Measurements from ENCODE around the gene SMURF1.

The SMURF1 gene

DNA sequence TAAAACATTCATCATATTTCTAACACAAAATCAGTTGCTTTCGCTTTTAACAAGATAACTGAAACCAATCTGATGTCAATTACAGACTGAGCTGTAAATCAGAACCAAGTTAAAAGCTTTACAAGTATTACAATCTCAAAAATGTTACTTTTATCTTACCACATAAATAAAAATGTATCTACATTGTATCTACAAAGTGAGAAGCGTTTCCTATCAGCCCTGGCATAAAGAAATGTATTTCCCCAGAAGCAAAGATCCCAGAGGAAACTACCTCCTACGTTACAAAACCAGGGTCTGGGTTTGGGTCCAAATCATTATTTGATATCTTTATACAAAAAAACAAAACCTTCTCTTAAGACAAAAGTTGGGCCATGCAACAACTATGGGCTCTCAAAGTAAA is 2.6 kb downstream of the SMURF1 start:
- DNase-seq = no peak

DNA sequence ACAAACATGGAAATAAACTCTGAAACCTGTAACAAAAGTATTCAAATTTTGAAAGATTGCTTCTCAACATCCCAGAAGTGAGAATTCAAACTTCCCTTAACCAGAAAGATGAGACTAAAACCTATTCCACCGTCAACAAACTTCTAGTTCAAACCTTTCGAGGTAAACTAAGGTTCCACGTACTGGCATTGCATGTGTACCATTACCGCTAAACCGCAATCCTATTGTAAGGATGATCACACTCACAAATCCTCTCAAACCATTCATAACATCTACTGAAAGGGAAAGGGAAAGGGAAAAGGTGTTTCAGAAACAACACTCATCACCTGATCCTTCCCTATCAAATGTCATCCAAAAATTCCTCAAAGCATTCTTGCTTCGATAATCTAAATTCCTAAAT is 3.1 kb downstream of the SMURF1 start:
- DNase-seq = no peak

DNA sequence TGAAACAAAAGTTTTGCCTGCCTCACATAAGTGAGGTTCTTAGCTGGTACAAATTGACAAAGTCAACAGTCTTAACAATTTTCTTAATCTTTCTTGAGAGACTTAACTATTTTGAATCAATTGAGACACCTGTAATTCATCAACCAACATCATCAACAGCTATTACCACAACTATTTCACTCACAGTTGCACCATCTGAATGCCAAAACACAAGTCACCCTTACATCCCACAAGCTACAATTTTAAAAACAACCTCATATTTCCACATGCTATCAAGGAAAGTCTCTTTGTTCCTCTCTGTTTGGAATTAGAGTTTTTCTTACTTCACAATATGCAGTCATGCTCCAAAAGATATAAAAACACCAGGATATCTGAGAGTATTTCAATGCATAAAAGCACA is 4.9 kb downstream of the SMURF1 start:
- DNase-seq = no peak

DNA sequence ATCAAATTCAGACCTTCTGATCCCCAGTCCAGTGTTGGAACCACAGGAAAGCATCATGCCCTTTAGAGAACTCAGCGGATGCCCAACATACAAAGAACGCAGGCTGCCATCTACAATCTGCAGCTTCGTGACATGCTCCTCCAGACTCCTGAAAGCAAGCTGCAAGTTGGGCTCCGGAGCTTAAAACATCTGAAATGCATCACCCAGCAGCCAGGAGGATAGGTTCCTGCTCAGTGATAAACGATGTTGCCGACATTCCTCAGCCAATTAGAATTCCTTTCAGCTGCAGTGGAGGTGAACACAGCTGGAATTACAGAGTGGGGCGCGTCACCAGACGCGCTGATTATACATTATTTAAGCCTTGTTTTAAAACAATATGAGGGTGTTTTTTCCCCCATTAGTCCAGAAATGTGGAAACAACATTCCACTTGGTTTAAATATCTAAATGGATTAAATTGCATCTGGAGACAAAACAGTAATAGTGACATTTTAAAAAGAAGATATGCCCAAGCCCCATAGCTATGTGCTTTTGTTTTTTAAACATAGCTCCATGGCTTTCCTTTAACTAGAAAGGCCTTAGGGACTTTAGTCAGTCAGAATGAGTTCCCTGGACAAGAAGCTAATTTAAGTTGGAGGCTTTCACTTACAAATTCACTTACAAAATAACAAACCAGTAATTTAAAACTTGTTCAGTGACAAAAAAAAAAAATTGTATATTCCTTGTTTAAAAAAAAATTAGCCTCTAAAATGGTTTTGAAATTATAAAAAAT is 6.3 kb downstream of the SMURF1 start:
- DNase-seq = no peak

GRCh38 chr7:99135938-99136337 is 8.0 kb downstream of the SMURF1 start:
- DNase-seq = no peak

GRCh38 chr7:99133766-99134564 is 9.9 kb downstream of the SMURF1 start:
- DNase-seq = no peak

- DNase-seq = no peak
Measured at GRCh38 chr7:99132595-99133321, 11.2 kb downstream of the SMURF1 start.

GRCh38 chr7:99131290-99131689 is 12.6 kb downstream of the SMURF1 start:
- no peak for DNase-seq

DNA sequence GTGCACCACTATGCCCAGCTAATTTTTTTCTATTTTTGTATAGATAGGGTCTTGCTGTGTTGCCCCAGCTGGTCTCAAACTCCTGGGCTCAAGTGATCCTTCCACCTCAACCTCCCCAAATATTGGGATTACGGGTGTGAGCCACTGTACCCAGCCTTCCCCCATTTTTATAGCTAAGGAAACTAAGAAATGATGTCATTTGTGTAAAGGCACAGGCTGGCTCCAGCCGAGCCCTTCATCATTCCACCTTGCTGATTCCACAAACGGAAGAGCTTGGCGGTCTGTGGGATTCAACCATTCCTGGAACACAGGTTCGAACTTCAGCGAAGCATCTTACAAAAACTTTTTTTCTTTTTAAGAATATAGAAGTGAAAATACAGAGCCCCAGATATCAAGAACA is 14.4 kb downstream of the SMURF1 start:
- DNase-seq = no peak

DNA sequence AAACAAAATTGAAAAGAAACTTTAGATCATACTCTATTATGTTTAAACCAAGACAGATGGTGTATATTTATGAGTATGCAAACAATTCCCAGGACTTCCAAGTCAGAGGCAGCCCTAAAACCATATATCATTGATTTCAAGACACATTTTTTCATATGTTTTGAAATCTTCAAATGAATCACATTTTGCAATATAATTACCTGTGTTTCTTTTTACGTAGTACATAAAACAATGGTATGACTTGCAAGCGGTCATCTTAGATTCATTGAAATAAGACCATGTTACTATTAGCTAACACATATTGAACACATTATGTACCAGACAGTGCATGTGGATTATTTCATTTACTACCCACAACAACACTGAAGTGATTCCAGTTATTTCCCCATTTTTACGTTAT is 14.9 kb downstream of the SMURF1 start:
- no peak for DNase-seq

GRCh38 chr7:99128076-99128950 is 15.6 kb downstream of the SMURF1 start:
- no peak for DNase-seq

- no peak for DNase-seq
Measured at GRCh38 chr7:99127636-99128035, 16.3 kb downstream of the SMURF1 start.

GRCh38 chr7:99126921-99127553 is 16.9 kb downstream of the SMURF1 start:
- no peak for DNase-seq

DNA sequence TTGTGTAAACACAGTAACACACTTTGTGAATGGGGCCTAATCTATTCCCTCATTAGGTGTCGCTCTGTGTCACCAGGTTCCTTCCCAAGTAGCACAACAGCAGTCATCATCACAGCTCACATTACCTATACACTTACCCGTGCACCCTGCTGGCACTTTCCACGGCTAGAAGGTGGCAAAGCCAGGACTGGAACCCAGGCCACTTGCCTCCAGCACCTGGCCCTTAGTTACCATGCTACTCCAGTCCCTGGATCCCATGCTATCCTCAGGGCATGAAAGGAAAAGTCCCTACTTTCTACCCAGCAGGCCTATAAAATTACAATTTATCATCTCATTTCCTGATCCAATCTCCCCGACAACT is 18.4 kb downstream of the SMURF1 start:
- DNase-seq = no peak

GRCh38 chr7:99124751-99125504 is 19.0 kb downstream of the SMURF1 start:
- DNase-seq = no peak

DNA sequence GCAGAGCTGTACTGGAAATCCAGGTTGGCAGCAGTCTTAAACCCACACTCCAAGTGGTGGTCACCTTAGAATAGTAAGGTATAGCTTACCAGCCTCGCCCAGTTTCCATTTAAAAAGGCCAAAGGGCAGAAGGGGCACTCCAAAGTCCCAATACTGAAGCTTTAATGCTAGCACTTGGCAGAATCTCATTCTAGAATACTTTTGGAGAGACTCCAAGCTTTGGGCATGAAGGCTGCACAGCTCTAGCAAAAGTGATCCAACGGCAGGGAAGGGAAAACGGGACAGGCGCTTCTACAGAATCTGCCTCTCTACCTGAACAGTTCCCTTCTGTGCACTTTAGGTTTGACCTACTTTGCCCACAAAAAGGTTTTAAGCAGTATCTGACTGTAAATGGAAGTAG is 19.7 kb downstream of the SMURF1 start:
- DNase-seq = no peak

DNA sequence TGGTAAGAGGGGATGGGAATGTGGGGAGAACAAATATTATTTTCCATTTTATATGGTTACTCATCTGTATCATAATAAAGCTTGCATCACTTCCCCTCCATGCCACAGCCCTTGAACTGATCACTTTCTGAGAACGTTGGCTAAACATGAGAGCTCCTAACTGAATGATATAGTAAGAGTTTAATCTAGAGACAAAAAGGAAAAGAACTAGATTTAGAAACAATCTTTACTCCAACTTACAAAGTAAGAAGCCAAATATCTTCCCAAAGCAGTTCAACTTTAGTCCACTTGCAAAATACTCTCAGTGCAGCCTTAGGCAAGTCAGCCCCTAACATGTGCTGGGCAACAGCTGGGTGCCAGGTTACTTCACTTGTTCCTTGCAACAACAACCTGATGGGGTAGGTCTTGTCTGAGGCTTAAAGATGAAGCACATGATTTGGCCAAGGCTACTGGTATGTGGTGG is 20.3 kb downstream of the SMURF1 start:
- DNase-seq = no peak

- DNase-seq = no peak
Measured at GRCh38 chr7:99122762-99123161, 21.1 kb downstream of the SMURF1 start.

DNA sequence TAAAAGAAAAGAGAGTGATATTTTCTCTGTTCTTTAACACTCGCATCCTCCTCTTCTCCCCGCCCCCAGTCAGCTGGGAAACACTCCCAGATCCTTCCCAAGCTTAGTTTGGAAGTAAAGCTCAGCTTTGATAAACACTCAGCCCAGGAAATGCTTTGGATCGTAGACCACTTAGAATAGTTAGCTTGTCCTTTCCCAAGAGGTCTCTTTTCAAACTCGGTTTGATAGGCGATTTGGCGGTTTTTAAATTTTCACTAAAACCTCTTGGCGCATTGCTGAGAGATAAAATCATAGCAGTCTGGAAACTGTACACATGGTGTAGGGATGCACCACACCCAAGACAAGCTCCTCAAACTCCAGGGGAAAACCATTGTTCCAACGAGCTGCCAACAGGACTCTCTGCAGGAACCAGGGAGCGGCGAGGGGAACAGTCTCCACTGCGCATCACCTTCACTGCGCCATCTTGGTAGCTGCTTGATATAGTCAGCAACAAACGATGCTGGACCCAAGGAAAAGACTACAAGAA is 22.3 kb downstream of the SMURF1 start:
- no peak for DNase-seq

DNA sequence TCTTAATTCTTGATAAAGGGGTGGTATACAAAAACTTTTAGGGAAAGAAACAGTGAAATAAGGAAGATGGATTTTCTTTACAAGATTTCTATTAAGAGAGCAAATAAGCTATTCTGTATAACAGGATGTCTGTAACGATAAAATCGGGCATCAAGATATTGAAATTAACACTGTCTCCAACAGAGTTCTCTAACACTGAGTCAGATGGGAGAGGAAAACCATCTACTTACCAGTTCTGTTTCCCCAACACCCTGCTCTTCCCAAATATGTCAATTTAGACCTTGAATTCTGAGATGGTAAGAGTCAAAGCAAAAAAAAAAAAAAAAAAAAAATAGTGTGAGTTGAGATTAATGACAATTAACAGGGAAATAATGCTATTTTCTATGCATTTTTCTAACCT is 23.0 kb downstream of the SMURF1 start:
- no peak for DNase-seq

DNA sequence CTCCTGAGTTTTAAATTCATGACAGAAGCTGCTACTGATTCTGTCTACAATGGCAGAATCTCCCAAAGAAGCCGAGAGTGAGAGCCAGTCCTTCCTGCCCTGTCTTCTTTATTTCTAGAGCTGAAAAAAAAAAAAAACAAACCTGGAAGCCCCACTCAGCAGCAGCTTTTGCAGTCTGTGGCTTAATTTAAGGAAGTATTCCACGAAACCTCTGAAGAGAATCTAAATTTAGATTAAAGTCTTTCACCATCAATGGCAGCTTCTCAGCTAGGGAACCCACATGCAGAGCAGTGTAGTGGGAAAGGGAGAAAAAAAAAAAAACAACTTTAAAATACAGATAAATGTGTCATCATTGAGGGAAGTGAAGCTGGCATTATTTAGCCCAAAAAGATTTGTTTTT is 23.4 kb downstream of the SMURF1 start:
- no peak for DNase-seq

Measured in NCI-H2171 (cell line).